Choroid plexus epithelial cell (primary cell): ENCODE measurements around the gene DIPK2B.

Source experiments
- DNase-seq: peaks from one replicate; pipeline ENCODE4 v3.0.0-alpha.2; 2010; ENCODE audit warnings: low read depth
- H3K4me3 ChIP-seq: 2 replicates; pipeline ENCODE4 v1.5.1; 2011; ENCODE audit warnings: low read depth, mild to moderate bottlenecking, control low read depth, low read length, moderate library complexity
- TF ChIP-seq, protein P1 (sequence below): conservative IDR thresholded peaks from 2 replicates; pipeline ENCODE4 v1.5.1; 2011; ENCODE audit warnings: low read depth, mild to moderate bottlenecking, control low read depth, inconsistent platforms, low read length, moderate library complexity

Gene DIPK2B

DNA sequence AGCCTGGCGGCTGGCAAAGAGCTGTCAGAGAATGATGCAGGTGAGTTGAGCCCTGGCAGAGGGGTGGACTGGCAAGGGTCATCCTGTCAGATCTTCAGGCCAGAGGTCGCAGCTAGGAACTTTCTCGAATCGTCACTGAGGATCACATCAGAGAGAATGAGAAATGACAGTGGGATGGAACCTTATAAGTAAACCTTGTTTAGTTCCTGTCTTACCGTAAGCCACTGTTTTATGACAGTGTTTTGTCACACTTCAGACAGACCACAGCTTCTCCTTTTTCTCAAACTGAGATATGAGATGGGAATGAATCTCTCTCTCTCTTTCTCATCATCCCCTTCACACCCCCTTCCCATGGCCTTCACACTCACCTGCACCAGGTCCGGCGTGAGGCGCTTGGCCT, 9.3 kb downstream of the DIPK2B start:
- TF ChIP-seq, protein P1, sequence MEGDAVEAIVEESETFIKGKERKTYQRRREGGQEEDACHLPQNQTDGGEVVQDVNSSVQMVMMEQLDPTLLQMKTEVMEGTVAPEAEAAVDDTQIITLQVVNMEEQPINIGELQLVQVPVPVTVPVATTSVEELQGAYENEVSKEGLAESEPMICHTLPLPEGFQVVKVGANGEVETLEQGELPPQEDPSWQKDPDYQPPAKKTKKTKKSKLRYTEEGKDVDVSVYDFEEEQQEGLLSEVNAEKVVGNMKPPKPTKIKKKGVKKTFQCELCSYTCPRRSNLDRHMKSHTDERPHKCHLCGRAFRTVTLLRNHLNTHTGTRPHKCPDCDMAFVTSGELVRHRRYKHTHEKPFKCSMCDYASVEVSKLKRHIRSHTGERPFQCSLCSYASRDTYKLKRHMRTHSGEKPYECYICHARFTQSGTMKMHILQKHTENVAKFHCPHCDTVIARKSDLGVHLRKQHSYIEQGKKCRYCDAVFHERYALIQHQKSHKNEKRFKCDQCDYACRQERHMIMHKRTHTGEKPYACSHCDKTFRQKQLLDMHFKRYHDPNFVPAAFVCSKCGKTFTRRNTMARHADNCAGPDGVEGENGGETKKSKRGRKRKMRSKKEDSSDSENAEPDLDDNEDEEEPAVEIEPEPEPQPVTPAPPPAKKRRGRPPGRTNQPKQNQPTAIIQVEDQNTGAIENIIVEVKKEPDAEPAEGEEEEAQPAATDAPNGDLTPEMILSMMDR, result no peak
- no peak overlapping the region for H3K4me3 ChIP-seq
- no peak for DNase-seq

DNA sequence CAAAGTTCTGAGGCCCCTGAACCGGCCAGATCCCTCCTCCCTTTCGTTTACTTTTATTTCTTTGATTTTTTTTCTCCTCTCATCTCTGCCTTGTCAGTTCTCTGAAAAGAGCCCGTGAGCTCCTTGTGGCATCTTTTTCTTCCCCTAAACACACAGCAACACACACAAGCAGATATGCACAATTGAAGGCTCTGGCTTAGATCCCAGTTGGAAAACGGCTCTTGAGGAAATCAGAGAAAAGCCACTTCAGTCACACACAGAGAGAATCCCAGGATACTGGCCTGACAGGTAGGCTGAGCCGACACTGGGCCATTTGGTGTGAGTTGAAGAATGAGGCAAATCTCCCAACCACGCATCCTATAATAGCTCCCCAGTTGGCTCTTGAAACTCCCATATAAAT, 12.9 kb downstream of the DIPK2B start:
- peak; percentile 2 for DNase-seq
- TF ChIP-seq, protein P1, result no peak
- peak overlapping the region; percentile 62 for H3K4me3 ChIP-seq

DNA sequence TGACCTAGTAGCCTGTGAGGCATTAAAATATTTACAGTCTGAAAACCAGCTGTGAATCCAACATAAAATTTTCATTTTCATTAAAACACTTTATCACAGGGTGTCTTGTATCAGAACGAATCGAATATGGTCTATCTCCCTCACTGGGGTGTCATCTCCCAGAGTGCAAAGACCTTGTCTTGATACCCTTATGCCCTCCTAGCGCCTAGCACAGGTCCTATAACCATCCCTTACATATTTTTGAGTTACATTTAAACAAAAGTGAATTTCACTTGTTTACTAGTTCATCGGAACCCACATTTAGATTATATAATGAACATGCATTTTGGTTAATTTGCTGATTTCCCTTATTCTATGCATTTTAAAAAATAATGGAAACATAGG, 14.0 kb downstream of the DIPK2B start:
- no peak for DNase-seq
- TF ChIP-seq, protein P1, result no peak
- no peak overlapping the region for H3K4me3 ChIP-seq

DNA sequence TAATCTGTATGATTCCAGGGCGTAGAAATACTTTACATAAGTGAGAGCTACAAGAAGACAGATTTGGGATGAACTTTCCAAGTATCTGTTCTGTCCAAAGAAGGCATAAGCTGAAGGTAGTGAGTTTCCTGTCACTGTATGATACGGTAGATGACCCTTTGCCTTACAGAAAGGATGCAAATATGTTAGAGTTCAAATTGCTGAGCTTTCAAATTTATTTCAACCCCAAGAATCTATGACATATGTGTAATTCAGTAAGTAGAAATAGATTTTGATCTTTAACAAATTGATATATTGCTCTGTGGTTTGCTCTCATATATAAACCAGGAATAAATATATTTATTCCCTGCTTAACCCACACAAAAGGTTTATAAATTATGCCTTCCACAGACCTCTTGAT, 16.5 kb downstream of the DIPK2B start:
- DNase-seq, result no peak
- TF ChIP-seq, protein P1, result no peak
- H3K4me3 ChIP-seq, result no peak overlapping the region

DNA sequence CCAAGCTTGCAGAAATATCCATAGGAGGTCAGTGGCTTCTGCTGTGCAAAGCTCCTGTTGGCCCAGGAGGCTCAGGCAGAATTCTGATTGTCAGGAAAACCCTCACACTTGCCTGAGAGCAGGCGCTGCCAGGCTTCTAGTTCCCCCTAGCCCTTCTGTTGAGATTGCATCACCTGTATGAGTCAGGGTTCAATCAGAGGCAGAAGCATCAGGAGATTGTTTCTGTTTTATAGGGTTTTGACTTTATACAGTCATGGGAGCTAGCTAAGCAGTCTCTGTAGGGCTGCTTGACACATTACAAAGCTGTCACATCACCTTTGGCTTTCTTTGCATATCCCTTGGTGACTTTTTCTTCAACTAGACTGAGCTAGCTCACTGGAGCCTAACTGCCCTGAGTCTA, 27.8 kb downstream of the DIPK2B start:
- TF ChIP-seq, protein P1, result no peak
- peak; percentile 61 for DNase-seq
- H3K4me3 ChIP-seq, result no peak overlapping the region

DNA sequence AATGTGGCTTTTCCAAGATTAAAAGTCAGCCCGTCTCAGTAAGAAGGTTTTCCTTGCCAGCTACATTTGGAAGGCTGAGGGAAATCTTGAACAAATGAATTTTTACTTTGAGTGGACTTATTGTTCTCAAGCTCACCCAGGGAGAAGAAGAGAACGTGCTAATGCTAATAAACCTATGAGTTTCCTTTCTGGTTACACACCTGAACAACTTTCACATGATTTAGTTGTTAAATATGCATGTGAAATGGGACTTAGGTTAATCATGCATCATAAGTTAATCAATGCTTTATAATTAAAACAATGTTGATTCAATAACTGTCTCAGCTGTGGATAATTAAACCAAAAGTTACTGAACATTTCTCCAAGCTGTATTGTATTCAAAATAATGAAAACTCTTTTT, 33.9 kb downstream of the DIPK2B start:
- TF ChIP-seq, protein P1, result no peak
- no peak overlapping the region for H3K4me3 ChIP-seq
- DNase-seq, result no peak

DNA sequence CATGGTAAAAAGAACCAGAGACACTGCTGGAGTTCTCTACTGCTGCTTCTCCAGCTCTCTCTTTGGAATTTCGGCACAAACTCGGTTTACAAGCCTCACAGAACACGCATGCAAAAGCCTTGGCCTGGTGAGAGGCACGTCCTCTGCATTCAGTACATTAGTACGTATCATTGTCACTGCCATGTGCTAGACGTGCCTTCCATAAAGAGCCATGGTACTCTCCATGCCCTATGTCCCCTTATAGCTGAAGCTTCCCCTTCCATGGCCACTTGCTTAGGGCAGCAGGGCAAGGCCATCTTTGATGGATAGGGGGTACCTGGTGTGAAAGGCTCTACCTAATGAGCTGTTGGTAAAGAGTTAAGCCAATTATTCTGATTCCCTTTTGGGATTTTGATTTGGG, 35.0 kb downstream of the DIPK2B start:
- DNase-seq, result no peak
- H3K4me3 ChIP-seq, result no peak overlapping the region
- TF ChIP-seq, protein P1, result no peak
